ENCODE results near the gene DNM3.

Gene DNM3

DNA sequence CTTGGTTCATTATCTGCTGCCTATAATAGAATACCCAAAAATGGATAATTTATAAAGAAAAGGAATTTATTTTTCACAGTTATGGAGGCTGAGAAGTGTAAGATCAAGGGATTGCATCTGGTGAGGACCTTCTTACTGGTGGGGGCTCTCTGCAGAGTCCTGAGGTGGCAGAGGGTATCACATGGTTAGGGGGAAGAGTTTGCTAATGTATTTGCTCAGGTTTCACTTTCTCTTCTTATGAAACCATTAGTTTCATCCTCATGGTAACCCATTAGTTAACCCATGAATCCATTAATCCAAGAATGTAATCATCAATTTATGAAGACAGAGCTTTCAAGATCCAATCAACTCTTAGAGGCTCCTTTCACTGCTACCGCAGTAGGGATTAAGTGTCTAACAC is 120.6 kb downstream of the DNM3 start:
- FAIRE-seq (peak; percentile 21), DNase-seq (ENCODE audit: extremely low spot score, insufficient read length, low read depth) (no peak)

DNA sequence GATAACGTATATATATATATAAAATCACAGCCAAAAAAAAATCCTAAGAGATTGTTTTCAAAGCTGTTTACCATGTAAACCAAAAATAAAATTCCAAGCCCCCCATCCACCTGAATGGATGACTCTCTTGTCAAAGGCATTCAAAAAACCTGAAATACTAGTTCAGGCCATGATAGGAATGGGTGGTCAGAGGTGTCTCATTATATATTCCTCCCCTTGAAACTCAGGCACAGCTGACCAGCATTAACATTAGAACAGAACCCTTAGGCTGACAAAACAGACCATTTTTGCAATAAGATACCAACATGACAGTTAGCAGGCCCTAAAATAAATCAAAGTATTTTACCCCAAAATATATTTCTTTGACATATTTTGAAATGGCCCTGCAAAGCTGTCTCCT is 122.5 kb downstream of the DNM3 start:
- DNase-seq (ENCODE audit: extremely low spot score, insufficient read length, low read depth) (no peak), FAIRE-seq (no peak)

DNA sequence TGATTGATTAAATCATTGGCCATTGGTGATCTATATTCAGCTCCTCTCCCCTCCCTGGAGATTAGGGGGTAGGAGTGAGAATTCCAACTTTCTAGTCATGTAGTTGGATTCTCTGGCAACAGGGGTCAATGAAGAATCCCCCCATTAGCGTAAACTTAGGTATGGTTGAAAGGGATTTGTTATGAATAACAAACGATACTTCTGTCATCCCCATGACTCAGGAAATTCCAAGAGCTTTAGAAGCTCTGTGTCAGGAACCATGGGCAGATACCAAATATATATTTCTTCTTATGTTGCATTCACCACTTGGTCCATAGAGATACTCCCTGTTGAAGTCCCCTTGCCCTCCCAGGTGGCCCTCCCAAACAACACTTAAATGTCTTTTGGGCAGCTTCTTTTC is 124.5 kb downstream of the DNM3 start:
- DNase-seq (ENCODE audit: extremely low spot score, insufficient read length, low read depth), result no peak
- no peak for FAIRE-seq

DNA sequence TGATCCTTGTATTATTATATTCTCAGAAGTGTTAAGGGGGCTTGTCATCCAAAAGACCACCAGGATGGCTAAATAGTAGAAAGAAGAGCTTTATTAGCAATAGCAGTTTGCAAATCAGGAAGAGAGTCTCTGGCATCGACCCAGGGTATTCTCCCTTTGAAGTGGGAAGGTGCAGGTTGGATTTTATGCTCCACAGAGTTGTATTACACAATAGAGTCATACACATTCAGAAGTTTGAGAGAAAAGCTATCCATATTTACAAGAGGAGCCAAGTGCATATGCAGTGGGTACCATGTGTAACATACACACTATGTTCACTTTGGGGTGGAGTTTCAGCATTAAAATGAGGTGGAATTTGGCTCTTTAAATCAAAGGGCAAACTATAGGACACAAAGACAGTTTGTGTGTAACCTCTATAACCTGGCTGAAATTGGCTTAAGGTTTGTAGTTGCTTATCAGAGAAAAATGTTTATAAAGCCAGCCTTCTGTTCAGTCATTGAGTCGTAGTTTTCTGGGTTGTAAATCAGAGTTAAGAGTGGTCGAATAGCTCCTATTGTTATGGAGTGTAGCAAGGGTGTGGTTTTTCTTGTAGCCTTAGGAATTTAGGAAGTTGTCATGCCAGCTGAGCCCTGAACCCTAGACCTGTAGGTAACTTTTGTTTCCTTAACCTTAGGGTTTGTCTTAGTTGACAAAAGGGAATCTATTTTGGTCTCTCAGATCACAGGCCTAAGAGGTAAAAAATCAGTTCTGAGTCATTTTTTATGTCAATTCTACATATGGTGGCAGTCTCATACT is 125.3 kb downstream of the DNM3 start:
- FAIRE-seq, result no peak
- no peak for DNase-seq (ENCODE audit: extremely low spot score, insufficient read length, low read depth)

DNA sequence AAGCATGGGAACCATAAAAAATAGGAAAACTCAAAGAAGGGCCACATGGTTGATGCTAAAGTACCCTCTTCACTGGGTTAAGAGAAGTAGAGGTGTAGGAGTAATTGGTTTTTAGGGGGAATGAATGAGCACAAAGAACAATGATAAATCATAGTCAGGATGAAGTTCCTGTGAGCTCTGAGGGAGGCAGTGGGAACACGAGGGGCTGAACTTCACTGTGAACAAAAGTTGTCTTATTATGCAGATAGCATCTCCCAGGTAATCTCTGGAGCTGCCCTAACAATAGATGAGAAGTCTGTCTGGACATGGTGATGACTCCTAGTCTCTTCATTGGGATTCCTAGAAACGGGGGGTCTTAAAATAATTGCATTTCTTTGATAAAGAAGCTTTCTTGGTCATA is 127.9 kb downstream of the DNM3 start:
- DNase-seq (ENCODE audit: extremely low spot score, insufficient read length, low read depth) (no peak), FAIRE-seq (no peak)

DNA sequence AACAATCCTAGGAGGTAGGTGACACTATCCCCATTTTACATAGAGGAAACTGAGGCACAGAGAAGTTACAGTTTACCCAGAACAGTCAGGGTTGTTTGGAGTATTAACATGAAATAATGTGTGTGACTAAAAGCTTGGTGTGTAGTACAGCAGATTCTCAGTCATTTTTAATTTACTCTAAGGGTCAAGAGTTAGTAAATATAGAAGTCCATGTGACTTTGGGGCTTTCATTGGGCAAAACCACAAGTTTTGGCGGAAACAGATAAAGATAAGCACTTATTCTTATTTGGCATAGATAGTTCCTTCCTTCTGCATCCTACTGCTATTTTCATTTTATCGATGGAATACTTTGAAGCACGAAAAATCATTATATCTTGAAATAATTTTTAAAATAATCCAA is 128.5 kb downstream of the DNM3 start:
- no peak for FAIRE-seq
- DNase-seq (ENCODE audit: extremely low spot score, insufficient read length, low read depth), result no peak

DNA sequence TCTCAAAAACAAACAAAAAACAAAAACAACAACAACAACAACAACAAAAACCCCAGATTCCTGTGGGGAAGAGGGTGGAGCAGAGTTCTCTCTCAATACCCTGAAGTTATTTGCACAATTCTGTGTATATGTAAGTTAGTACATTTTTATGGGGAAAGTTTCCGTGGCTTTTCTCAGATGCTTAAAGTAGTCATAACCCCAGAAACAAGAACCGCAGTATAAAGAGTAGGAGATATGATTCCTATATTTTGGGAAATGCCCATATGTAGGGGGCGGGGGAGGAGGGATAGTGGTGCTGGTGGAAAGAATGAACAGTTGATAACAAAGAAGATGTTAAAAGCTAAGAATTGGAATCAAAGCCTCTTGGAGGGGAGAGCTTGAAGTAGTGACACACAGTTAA is 131.5 kb downstream of the DNM3 start:
- DNase-seq (ENCODE audit: extremely low spot score, insufficient read length, low read depth), result no peak
- no peak for FAIRE-seq

DNA sequence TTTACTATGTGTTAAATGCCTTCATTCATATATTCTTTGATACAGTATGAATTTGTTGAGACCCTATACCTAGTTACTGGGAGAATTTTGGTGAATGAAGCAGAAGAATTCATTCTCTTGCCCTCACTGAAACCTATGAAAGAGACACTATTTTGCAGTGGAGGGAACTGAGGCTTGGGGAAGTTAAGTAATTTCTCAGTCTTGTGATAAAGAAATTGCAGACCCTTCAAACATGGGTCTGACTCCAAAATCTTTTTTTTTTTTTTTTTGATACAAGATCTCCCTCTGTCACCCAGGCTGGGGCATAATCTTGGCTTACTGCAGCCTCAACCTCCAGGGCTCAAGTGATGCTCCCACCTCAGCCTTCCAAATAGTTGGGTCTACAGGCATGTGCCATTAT is 132.1 kb downstream of the DNM3 start:
- FAIRE-seq (no peak), DNase-seq (ENCODE audit: extremely low spot score, insufficient read length, low read depth) (no peak)

DNA sequence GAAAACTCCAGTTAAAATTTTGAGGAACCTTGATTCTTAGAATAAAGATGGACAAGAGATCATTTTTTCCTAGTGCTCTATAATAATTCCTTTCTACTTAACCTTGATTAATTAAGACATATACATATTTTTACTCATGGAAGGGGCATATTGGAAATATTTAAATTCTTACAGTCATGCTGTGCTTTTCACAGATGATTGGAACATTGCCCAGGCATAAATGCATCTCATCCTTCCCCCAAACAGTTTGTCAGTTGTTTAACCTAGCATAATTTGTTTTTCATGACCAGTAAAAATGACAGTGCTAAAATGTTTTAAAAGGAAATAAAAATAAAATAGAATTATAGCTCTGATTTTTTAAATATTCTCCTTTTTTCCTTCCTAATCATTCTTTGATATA is 140.0 kb downstream of the DNM3 start:
- no peak for FAIRE-seq

DNA sequence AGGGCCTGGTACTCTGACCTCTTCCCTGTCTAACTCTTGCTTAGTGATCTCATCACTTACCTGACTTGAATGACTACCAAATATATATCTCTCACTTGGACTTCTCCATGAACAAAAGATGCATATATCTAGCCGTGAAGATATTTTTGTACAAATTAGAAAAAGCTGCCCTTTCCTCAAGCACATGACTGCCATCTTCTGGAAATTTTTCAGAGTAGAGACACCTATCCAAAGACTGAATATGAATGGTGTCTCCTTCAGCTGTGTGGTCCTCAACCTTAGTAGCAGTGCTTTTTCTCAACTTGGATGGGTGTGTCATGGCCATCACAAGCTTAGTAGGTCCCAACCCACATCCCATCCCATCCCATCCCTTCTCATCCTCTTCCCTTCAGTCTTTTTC is 142.3 kb downstream of the DNM3 start:
- DNase-seq (ENCODE audit: extremely low spot score, insufficient read length, low read depth) (no peak), FAIRE-seq (peak; percentile 18)

More for the DNA sequence above, 140.0 kb downstream of the DNM3 start:
- DNase-seq (ENCODE audit: extremely low spot score, insufficient read length, low read depth), result no peak

DNA sequence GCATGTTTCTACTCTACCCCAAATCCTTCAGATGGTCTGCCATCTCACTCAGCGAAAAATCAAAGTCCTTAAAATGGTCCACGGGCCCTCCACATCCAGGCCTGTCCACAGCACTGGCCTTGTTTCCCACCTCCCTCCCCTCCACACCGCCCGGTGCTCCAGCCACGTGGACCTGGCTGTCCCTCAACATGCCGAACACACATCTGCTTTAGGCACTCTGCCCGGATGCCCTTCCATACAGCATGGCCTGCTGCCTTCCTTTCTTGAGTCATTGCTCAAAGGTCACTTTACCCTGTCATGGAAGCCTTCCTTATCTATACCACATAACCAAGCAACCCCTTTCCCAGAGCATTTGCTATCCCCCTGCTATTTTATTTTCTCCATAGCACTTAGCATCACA is 143.0 kb downstream of the DNM3 start:
- DNase-seq (ENCODE audit: extremely low spot score, insufficient read length, low read depth), result no peak
- no peak for FAIRE-seq

DNA sequence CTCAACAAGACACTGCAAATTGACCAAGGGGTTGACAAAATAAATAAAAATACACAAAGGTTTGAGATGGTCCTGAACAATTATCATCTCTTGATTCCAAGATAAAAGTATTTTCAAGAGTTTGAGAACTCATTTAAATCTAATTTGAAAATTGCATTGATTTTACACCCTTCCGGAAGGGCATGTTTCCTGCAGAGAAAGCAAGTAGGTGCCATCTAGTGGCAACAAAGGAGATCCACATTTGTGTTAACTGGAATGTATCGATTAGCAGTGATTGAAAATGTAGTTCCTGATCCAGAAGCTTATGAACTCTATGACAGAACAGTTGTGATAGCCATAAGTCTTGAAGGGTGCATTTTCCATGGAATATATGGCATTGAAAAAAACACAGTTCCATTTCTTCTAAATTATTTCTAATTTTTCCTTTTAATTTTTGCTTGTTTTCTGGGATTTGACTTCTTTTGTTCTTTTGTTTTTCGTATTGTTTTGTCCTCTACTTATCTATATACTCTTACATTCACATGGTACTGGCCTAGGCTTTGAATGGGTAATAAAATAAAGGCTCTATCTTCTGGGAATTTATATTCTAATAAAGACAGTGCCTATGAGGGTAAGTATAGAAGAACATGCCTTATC is 143.7 kb downstream of the DNM3 start:
- FAIRE-seq (peak; percentile 83), DNase-seq (ENCODE audit: extremely low spot score, insufficient read length, low read depth) (peak; percentile 25)

DNA sequence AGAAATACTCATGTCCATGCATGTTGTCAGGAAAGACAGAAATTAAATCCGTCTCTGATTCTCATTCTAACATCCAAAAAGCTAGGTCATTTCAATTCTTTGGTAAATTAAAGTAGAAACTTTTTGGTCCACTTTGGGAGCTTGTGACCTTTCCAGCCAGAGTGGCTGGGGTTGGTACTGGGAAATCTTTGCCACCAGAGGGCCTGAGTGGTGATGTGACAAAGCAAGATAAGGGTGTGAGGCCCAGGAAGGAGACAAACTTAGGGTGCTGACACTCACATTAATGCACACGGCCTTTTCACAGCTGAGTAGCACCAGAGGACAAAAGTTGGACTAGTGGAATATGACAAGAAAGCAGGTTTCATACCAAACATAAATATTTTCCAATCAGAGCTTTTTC is 144.3 kb downstream of the DNM3 start:
- no peak for DNase-seq (ENCODE audit: extremely low spot score, insufficient read length, low read depth)
- FAIRE-seq, result no peak

DNA sequence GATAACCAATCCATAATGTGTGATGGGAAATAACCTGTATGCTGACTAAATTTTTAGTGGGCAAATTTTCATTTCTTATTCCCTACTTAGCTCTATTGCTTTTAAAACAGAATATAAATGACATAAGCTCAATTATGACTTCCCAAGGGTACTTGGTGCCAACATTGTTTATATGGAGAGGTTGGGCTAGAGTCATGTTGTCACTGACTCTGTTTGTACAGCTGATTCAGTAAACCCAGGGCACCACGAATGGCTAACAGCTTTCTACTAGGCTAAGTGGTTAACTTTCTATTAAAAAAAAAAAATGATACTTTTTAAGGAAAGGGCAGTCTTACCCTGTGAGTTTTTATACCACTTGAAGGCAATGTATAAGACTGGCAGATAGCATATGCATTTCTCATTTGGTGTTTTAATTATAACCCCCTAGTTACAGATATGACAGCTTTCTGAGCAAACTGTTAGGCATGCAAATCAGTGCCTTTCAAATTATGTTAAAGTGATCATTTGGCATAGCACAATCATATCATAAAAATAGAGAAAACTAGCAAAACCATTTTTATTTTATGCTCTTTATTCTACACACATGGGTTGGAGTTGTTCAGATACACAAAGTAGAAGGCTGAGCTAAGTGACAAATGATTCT is 147.1 kb downstream of the DNM3 start:
- no peak for DNase-seq (ENCODE audit: extremely low spot score, insufficient read length, low read depth)
- FAIRE-seq, result no peak

DNA sequence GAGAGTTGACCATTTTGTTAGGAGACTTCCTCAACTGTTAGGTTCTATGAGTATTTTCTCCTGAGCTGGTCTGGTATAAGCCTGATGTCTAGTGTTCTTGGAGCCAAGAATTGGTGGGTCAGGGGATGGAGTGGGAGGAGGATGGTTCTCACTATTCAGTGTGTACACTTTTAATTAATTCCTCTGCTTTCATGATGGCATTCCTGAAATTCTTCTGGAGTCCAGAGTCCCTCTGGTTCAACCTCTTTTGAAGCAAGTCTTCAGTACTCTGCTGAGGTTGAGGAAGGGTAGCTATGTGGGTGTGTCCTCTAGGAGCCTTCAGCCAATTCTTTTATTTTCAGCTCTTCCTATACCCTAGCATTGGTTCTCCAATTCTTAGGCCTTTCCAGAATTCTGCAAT is 149.1 kb downstream of the DNM3 start:
- DNase-seq (ENCODE audit: extremely low spot score, insufficient read length, low read depth) (no peak), FAIRE-seq (no peak)

DNA sequence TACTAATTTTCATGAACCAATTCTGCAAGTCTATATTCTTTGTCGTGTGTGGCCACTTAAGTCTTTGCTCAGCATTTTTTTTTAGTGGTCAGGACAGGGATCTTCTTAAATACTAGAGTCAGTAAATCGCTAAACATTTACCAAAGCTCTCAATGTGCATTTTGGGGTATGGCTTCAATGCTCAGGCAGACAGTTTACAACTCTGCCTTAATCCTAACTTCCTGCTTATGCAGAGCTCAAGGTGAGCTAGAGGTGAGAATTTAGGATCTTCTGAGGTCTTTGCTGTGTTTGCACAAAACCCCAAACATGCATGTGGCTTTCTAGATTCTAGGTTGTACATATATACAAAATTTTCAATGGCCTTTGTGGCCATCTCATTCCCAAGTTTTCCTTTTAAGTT is 153.0 kb downstream of the DNM3 start:
- no peak for DNase-seq (ENCODE audit: extremely low spot score, insufficient read length, low read depth)

DNA sequence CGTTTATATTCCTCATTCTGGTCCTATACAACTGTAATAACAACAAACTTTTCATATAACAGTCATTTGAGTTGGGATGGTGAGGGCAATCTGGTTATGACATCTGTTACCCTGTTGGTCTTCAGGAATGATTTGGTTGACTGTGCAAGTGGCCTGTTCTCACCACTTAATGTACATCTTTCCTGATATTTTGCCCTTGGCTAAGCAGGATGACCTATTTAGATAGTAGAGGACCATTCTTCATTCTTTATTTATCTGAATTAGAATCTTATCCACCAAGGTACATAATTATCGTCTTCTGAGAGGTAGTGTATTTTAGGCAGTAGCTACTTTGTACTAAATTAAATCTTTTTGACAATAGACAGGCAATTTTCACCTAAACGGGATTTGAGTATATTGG is 154.3 kb downstream of the DNM3 start:
- FAIRE-seq, result no peak
- no peak for DNase-seq (ENCODE audit: extremely low spot score, insufficient read length, low read depth)

More for the DNA sequence above, 153.0 kb downstream of the DNM3 start:
- FAIRE-seq, result no peak

DNA sequence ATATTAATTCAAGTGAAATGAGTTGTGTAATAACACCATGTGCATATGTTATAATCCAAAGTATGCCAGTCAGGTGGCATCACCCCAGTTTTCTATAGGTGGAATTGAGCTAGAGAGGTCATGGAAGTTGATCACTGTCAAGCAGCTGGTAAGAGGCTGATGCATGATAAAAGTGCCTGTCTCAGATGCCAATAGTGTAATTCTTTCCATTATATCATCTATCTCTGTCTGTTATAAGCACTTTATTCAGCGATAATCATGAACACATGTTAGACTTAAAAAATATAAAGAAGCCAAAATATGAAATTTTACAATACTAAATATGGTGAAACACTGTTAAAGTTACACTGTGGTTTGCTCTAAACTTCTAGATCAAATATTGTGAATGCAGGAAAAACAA is 156.6 kb downstream of the DNM3 start:
- DNase-seq (ENCODE audit: extremely low spot score, insufficient read length, low read depth), result no peak
- FAIRE-seq, result no peak

DNA sequence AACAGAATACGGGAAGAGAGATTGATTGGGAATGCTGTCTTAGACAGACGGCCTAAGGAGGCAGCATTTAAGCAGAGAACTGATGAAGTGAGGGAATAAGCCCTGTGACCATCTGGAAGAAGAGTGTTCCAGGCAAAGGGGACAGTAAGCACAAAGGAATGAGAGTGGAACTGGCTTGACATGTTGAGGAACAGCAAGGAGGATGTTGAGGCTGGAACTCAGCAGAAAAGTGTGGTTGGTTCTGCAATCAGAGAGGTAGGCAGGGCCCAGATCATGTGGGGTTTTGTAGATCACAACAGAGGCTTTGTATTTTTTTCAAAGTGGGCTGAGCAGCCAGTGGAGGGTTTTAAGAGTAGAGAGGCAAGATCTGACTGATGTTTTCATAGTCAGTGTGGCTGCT is 157.4 kb downstream of the DNM3 start:
- FAIRE-seq (no peak), DNase-seq (ENCODE audit: extremely low spot score, insufficient read length, low read depth) (no peak)

DNA sequence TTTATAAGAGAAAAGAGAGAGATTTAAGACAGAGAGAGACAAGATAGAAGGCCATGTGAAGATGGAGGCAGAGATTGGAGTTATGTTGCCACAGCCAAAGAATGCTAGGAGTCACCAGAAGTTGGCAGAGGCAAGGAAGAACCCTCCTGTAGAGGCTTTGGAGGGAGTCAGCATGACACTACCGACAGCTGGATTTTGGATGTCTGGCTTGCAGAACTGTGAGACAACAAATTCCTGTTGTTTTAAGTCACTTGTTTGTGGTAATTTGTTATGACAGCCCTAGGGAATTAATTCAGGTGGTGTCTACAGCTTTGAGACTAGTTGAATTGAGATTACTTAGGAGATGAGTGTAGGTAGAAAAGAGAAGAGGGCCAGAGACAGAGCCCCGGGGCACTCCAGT is 158.5 kb downstream of the DNM3 start:
- no peak for FAIRE-seq
- DNase-seq (ENCODE audit: extremely low spot score, insufficient read length, low read depth), result no peak

DNA sequence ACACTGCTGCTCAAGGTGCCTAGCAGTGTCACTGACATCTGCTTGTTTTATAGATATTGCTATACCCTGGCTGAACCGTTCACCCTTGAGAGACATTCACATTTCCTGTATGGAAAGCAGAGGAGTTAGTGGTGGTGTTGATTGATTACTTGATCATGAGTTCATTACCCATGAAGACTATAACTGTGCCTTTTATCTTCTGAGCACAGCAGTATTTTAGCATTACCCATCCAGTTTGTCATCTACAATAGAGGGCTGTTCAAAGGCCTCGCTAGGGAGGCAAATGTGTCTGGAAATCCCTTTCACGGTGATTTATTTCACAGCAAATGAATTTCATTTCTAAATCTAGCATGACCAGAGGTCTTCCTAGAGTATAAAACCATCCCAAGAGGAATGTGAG is 160.0 kb downstream of the DNM3 start:
- no peak for DNase-seq (ENCODE audit: extremely low spot score, insufficient read length, low read depth)
- no peak for FAIRE-seq

Measured in GM18507 (cell line).